GM19099 (cell line): ENCODE data around the gene NR2C2AP.

Experiments
- POLR2A ChIP-seq: IDR thresholded peaks from 3 replicates; pipeline ENCODE4 v1.6.1; 2011; ENCODE audit warnings: low read depth; ENCODE audit not compliant: insufficient read length; ENCODE audit errors: extremely low read depth

NR2C2AP gene

DNA sequence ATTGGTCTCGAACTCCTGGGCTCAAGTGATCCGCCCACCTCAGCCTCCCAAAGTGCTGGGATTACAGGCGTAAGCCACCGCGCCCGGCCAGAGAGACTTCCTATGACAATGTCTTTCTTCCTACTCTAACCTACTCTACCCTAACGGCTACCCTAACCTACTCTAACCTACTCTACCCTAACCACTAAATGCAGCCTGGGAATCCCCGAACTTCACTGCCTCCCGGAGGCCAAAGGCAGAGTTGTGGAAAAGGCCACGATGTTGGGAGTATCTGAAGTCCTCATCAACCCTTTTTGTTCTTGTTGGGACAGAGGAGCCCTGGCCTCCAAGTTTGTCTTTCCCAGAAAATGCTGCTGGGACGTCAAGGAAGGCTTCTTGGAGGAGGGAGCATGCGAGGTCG is 967 bp upstream of the NR2C2AP start:
- TF ChIP-seq POLR2A = no peak

- no peak for TF ChIP-seq POLR2A
These were observed 555 bp downstream of the NR2C2AP start for GRCh38 chr19:19202707-19203011.

GRCh38 chr19:19201697-19202630 is 1.2 kb downstream of the NR2C2AP start:
- no peak for TF ChIP-seq POLR2A

- TF ChIP-seq POLR2A = no peak
These were observed 9.3 kb downstream of the NR2C2AP start for GRCh38 chr19:19193926-19194325.

- TF ChIP-seq POLR2A = peak; percentile 65
These were observed 10.2 kb downstream of the NR2C2AP start for GRCh38 chr19:19192910-19193423.

DNA sequence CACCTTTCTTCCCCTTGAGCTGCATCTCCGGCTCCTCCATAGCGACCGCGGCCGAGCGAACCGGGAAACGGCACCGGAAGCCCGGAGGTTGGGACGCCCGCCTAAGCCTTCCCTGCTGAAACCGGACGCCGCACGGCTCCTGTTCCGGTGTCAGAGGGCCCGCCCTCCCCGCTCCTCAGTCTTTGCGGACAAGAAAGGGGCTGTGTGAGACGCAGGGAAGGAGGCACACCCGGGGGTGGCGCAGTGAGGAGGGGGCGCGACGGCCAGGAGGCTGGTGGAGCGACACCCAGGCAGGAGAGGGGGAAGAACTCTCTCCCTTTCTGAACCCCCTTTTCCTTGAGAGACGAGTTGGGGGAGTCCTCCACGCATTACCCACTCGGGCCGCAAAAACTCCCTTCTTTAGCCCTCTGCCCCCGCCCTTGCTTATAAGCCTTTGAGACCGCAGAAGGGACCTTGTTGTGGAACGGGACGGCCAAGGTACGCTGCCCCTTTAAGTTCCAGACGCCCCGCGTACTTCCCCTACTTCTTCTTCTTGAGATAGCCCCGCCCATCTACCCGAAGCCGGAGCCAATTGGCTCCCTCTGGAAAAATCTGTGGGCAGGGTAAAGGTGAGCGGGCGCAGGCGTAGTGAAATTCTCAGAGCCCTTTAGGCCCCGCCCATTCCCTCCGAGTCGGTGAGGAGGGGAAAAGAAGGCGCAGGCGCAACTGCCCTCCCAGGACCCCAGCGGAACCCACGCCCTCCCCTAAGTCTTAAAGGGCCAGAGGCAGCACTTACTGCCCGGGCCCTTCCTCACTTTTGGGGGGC is 10.9 kb downstream of the NR2C2AP start, which contains the start of the genes BORCS8 and RFXANK:
BORCS8 (minus strand) TSS at position 75 of the 805 bp plus-strand sequence; CDS start at position 40, 35 bp downstream.
RFXANK (plus strand) TSS at position 181 of the 805 bp plus-strand sequence. CDS start 1,689 bp downstream, outside the sequence.
- TF ChIP-seq POLR2A = peak; percentile 71

GRCh38 chr19:19191768-19192077 is 11.5 kb downstream of the NR2C2AP start:
- TF ChIP-seq POLR2A = no peak

DNA sequence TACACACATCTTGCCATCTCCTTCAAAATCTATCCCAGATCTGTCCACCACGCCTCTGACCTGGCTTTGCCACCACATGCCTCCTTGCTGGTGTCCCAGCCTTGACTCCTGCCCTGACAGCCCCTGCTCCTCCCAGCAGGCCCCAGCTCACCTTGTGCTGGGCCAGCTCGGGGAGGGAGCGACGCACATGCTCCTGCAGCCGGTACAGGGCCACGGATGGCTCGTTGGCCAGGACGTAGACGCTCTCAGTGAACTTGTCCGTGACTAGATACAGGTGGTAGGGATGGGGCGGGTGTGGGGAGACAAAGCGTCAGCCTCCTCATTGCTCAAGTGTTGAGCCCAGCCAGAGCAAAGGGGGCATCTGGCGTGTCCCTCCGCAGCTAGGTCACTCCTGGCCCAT is 16.5 kb downstream of the NR2C2AP start:
- TF ChIP-seq POLR2A = no peak

- no peak for TF ChIP-seq POLR2A
These were observed 17.1 kb downstream of the NR2C2AP start for GRCh38 chr19:19185853-19186740.

GRCh38 chr19:19181488-19181998 is 21.7 kb downstream of the NR2C2AP start:
- no peak for TF ChIP-seq POLR2A

- no peak for TF ChIP-seq POLR2A
These were observed 23.4 kb downstream of the NR2C2AP start for GRCh38 chr19:19179548-19180441.

DNA sequence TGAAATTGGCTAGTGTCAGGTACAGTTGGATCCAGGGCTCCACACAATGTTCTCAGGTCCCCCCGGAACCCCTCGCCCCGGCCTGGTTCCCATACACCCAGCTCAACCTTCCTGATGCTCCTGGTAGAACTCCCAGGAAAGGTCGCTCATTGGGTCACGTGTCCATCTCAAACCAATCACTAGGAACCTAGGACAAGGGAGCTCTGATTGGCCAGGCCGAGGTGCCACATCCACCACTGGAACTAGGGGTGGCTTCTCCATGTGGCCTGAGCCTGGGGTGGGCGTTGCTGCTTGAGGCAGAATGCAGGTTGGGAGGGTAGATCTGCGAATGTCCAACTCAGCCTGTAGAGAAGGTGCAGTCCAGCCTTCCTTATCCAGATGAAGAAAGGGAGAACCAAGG is 26.3 kb downstream of the NR2C2AP start:
- no peak for TF ChIP-seq POLR2A

DNA sequence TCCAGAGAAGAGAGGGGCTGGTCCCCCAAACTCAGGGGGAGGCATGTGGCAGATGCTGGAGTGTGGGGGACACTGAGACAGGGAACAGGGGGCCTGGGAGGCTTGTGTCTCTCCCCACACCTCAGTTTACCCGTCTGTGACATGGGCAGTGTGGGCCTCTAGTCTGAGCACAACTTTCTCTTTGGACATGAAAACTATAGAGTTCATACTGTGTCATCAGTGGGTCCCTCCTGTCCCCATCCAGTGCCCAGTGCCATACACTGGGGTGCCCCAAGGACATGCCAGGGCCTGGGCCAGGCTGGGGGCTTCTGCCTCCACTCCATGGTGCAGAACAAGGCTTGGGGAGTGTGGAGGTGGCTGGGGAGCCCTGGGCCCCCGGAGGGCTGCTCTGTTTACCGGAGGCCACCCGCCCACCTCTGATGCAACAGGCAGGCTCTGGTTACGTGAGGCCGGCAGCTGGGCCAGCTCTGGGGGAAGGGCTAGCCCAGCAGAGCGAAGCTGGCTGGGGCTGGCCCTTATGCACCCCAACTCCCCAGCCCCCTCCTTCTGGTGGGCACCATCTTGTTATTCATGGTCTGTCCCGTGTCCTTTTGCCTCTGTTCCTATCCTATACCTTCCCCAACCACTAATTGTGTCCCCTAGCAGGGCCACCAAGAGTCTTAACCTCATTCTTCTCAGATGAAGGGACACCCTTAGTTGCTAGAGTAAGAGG is 31.2 kb downstream of the NR2C2AP start:
- no peak for TF ChIP-seq POLR2A
